ENCODE measurements around the gene ARID3B.
"Not testable (repeated sequence)": the region's sequence is repeated elsewhere in the genome, so short reads cannot be mapped to it uniquely, and the experiment has no call there.

Gene ARID3B

DNA sequence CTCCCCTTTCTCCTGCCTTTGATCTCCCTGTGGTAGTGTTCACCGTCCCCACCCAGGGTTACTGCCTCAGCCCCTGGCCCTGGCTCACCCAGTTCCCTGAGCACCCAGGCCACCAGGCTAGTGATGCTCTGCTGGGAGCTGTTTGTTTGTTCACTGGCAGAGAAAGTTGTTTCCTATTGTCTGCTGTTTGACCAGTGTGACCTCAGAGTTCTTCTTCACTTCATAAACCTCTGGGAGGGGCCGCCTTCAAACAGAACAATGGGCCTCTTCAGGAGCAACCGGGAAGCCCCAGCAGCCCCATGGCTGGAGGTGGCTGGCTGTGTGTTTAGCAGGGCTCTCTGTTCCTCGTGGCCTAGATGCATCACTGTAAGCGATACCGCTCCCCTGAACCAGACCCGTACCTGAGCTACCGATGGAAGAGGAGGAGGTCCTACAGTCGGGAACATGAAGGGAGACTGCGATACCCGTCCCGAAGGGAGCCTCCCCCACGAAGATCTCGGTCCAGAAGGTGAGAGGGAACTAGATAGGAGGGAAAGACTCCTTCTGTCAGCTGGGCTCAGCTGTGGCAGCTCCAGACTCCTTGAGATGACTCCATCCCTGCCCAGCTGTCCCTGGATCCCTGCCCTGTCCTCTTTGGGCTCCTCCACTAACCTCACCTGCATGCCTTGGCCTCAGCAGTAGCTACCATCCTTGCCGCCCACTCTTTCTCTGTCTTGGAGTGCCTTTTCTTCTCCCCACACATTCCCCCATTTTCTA lies 78.0 kb downstream of the ARID3B start:
- DNase-seq (ENCODE audit: extremely low read depth in 1 of 2, low read depth in 1 of 2), result no peak

DNA sequence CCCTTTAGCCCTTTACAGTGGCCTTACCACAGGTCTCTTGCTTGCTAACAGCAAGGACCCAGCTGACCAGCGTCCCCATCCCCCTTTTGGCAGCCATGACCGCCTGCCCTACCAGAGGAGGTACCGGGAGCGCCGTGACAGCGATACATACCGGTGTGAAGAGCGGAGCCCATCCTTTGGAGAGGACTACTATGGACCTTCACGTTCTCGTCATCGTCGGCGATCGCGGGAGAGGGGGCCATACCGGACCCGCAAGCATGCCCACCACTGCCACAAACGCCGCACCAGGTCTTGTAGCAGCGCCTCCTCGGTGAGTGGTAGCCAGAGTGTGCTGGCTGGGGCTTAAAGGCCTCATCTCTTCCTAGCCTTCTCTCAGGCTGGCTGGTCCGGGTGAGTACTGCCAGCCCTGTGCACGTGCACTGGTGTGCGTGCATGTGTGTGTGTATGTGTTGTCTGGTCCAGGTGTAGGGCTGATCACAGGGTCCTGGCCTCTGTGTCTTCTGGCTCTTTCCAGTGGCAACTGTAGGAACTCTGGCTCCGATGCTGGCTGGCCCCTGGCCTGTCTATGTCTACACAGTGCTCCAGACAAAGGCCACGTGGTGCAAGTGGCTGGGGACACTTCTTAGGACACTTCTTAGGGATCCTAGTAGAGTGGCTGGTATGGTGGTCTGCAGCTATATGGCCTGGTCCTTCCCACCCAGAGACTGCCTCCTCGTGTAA lies 79.1 kb downstream of the ARID3B start:
- DNase-seq (ENCODE audit: extremely low read depth in 1 of 2, low read depth in 1 of 2), result no peak

DNA sequence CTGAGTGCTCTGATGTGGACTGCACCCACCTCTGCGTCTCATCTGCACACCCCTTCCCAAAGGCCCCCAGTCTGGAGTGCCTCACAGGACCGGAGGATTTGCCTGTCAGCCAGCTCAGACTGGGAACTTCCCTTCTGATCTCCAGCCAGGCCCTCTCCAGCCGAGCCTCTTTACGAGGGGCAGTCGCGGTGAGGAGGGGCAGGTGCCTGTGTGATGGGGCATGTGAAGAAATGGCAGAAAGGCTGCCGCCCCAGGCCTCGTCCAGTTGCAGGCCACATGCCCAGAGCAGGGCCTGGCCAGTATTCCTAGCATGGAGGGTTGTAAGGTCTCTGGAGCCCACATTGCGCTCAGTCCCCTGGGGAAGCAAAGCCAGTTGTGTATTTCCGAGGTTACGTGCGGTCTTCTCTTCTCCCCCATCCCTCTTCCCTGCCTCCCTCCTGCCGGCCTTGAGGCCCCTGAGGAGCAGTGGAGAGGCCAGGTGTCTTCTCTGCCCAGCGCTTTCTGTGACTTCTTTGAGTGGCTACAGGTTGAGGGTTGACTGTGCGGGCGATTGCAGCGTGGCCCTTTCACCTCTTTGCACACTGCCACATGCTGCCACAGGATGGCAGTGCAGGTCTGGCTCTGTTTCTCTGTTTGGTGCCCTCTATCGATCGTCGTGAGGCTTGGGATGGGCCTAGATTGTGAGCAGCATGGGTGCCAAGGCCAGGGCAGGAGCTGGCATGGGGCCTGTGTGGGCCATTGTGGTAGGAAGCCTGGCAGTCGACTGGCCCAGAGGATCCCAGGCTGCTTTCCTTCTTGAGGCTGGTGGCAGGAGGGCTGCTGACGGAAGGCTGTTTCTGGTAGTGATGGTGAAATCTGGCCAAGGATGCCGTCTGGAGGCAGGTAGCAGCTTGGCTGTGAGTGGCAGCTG lies 79.9 kb downstream of the ARID3B start:
- DNase-seq (ENCODE audit: extremely low read depth in 1 of 2, low read depth in 1 of 2), result peak; percentile 43 to 68

DNA sequence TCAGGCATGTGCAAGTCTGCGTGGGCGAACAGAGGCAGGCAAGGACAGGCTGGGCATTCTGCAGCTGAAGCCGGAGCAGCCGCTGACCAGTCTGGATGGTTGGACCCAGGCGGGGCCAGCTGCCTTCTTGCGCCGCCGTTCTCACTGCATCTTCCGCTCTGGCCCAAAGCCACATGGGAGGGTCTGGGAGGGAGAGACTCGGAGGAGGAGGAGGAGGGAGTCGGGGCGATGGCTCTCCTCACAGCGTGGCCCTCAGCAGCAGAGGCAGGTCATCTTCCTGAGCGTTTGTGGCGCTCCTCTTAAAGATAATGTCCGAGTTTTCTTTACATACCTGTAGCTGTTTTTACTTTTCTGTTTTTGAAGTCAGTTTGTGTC lies 80.5 kb downstream of the ARID3B start:
- no peak for DNase-seq (ENCODE audit: extremely low read depth in 1 of 2, low read depth in 1 of 2)

GRCh38 chr15:74621936-74622335 lies 80.9 kb downstream of the ARID3B start:
- no peak for DNase-seq (ENCODE audit: extremely low read depth in 1 of 2, low read depth in 1 of 2)

- no peak for DNase-seq (ENCODE audit: extremely low read depth in 1 of 2, low read depth in 1 of 2)
These were observed 81.7 kb downstream of the ARID3B start for GRCh38 chr15:74622758-74623157.

GRCh38 chr15:74624020-74624602 lies 83.1 kb downstream of the ARID3B start:
- DNase-seq (ENCODE audit: extremely low read depth in 1 of 2, low read depth in 1 of 2), result no peak

GRCh38 chr15:74625693-74626092 lies 84.7 kb downstream of the ARID3B start:
- no peak for DNase-seq (ENCODE audit: extremely low read depth in 1 of 2, low read depth in 1 of 2)

GRCh38 chr15:74626336-74626735 lies 85.3 kb downstream of the ARID3B start:
- DNase-seq (ENCODE audit: extremely low read depth in 1 of 2, low read depth in 1 of 2), result no peak

DNA sequence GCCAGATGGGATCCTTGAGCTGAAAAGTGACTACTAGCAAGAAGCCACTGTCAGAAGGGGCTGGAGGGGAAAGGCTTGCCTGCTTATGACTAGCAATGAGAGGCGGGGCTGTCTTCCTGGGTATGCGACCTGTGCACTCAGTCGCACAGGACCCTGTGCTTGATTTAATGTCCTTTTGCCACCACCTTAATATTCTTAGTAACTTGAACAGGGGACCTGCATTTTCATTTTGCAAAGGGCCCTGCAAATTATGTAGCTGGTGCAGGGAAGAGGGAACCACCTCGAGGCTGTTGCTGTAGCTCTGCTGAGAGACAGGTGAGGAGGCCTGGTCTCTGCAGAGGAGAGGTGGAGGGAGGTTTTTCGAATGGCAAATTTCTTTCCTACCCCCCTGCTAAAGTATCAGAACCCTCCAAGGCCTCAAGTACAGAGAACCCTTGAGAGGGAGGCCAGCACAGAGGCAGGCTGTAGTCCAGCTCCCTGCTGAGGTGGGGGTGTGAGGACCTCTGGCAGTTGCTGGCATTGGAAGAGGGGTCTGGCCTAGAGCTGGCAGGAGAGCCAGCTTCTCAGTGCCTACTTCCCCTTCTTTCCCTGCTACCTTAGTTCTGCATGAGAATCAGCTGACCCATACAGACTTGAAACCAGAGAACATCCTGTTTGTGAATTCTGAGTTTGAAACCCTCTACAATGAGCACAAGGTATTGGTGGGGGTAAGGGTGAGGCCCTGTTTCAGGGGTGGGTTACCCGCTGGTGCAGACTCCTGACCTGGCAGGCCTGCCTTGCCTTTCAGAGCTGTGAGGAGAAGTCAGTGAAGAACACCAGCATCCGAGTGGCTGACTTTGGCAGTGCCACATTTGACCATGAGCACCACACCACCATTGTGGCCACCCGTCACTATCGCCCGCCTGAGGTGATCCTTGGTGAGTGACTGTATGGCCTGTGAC lies 86.0 kb downstream of the ARID3B start:
- DNase-seq (ENCODE audit: extremely low read depth in 1 of 2, low read depth in 1 of 2), result no peak

DNA sequence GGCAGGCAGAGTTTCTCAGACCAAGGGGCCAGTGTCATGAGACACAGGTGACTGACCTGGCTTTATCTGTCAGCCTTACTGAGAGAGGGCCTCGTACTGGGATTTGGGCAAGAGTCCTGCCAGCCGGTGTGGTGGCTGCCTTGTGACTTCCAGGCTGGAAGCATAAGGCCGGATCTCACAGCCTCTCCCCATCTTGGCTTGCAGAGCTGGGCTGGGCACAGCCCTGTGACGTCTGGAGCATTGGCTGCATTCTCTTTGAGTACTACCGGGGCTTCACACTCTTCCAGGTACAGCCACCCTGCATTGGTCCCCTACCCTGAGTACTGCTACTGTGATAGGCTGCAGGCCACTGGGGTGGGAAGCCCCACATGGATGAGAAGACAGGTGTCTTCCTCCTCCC lies 86.7 kb downstream of the ARID3B start:
- DNase-seq (ENCODE audit: extremely low read depth in 1 of 2, low read depth in 1 of 2), result no peak

- DNase-seq (ENCODE audit: extremely low read depth in 1 of 2, low read depth in 1 of 2), result no peak
These were observed 87.2 kb downstream of the ARID3B start for GRCh38 chr15:74628199-74628598.

GRCh38 chr15:74628949-74629348 lies 87.9 kb downstream of the ARID3B start:
- no peak for DNase-seq (ENCODE audit: extremely low read depth in 1 of 2, low read depth in 1 of 2)

DNA sequence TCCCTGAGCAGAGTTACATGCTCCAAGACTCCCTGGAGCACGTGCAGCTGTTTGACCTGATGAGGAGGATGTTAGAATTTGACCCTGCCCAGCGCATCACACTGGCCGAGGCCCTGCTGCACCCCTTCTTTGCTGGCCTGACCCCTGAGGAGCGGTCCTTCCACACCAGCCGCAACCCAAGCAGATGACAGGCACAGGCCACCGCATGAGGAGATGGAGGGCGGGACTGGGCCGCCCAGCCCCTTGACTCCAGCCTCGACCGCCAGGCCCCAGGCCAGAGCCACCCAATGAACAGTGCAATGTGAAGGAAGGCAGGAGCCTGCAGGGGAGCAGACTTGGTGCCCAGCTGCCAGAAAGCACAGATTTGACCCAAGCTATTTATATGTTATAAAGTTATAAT lies 88.7 kb downstream of the ARID3B start:
- not testable (repeated sequence) for DNase-seq (ENCODE audit: extremely low read depth in 1 of 2, low read depth in 1 of 2)

GRCh38 chr15:74630284-74631086 lies 89.5 kb downstream of the ARID3B start:
- DNase-seq (ENCODE audit: extremely low read depth in 1 of 2, low read depth in 1 of 2), result no peak

GRCh38 chr15:74631087-74631385 lies 90.0 kb downstream of the ARID3B start:
- no peak for DNase-seq (ENCODE audit: extremely low read depth in 1 of 2, low read depth in 1 of 2)

DNA sequence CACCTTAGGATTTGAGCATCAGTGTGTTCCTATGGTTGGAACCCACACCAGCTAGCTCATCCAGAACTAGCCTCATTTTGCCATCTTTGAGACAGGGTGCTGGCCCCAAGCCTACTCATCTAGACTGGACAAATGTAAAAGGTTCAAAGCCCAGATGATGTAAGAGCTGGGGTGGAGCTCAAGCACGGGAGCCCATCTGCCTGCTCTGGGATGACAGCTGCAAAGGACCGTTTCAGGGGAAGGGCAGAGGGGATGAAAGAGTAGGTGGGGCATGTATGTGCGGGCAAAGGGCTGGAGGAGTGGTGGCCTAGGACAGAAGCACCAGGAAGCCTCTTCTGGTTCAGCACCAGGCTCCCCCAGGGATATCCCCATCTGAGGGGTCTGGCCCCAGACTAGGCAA lies 90.4 kb downstream of the ARID3B start:
- no peak for DNase-seq (ENCODE audit: extremely low read depth in 1 of 2, low read depth in 1 of 2)

GRCh38 chr15:74631935-74632560 lies 91.0 kb downstream of the ARID3B start:
- no peak for DNase-seq (ENCODE audit: extremely low read depth in 1 of 2, low read depth in 1 of 2)

DNA sequence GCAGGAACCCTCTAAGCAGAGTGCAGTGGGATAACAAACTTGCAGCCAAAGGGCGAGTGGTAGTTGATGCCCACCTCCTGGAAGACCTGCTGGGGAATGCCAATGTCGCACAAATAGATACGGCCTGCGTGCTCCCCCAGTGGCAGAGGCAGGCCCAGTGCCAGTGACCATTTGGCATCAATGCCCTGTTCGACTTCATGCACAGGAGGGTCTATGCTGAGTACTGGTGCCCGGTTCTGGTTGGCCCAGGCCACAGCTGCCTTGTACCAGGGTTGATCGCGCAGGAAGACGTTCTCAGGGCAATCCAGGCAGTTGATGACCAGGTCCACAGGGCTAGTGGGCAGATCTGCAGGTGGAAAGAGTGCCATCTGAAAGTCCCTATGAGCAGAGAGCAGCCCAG lies 91.6 kb downstream of the ARID3B start:
- DNase-seq (ENCODE audit: extremely low read depth in 1 of 2, low read depth in 1 of 2), result no peak
